T47D (cell line): ENCODE results near the gene ZFP2.
A peak's percentile ranks its signal among the peaks of the same experiment; 100 is the strongest.

Experiments
- DNase-seq, 2 experiments: peaks; one replicate each; pipeline versions ENCODE4 v3.0.0 to v3.0.0-alpha.2; 2011 to 2012; ENCODE audit warnings: low read depth in 1 of 2, low spot score in 1 of 2
- JUND ChIP-seq: IDR thresholded peaks from 2 replicates; pipeline ENCODE4 v1.6.1; 2012; ENCODE audit warnings: low read depth
- in situ Hi-C: cut with HindIII; loops from 2 replicates; pipeline ENCODE4 v1.10.0; 2016; ENCODE audit warnings: low sequenced_read_pairs, low pct_unique_long_range_greater_than_20kb

The ZFP2 gene

DNA sequence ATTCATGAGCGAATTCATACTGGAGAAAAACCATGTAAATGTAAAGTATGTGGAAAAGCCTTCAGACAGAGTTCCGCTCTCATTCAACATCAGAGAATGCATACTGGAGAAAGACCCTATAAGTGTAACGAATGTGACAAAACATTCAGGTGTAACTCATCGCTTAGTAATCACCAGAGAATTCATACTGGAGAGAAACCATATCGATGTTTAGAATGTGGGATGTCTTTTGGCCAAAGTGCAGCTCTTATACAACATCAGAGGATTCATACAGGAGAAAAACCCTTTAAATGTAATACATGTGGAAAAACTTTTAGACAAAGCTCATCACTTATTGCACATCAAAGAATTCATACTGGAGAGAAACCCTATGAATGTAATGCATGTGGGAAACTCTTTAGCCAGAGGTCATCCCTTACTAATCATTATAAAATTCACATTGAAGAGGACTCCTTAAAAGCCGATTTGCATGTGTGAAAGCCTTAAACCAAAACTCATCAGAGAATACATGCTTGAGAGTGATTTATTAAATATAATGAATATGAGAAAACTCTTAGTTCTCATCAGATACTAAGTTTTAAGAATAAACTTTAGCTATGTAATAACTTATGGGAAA, 11.8 kb upstream of the ZFP2 start:
- TF ChIP-seq JUND: no peak
- DNase-seq: no peak
- in situ Hi-C loops: no loop called here

DNA sequence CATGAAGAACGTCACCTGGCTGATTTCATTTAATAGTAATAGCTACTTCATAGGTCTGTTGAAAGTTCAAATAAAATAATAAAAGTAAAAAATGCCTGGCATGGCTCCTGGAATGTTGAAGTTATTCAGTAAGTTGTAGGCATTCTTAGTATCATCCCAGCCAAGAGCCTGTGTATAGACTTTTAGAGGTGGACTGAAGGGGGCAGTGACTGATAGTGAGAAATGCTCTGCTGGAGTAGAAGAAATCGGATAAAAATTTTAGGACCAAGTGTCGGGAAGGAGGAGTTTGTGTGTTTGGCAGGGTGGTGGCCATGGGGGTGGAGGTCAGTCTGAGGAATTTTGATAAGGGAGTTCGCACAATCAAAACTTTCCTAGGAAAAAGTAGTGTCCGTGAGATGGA, 3.6 kb downstream of the ZFP2 start:
- DNase-seq: no peak
- TF ChIP-seq JUND: no peak
- in situ Hi-C loops: no loop called here

DNA sequence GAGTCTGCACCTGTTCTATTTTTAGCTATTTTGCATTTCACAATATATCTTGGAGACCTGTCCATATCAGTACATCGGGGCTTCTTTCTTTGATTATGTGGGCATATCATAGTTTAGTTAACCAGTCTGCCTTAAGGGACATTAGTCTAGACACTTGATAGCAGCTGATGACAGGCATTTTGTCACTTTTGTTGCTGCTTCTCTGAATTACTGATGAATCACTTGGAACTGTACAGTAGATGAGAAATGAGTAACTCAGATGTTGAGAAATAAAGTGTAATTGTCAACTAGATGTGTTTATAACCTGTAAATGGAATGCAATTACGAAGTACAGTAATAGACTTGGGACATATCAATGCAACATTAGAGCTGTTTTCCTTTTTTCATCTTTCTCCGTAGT, 7.1 kb downstream of the ZFP2 start:
- no peak for TF ChIP-seq JUND
- in situ Hi-C loops: no loop called here
- DNase-seq: no peak

DNA sequence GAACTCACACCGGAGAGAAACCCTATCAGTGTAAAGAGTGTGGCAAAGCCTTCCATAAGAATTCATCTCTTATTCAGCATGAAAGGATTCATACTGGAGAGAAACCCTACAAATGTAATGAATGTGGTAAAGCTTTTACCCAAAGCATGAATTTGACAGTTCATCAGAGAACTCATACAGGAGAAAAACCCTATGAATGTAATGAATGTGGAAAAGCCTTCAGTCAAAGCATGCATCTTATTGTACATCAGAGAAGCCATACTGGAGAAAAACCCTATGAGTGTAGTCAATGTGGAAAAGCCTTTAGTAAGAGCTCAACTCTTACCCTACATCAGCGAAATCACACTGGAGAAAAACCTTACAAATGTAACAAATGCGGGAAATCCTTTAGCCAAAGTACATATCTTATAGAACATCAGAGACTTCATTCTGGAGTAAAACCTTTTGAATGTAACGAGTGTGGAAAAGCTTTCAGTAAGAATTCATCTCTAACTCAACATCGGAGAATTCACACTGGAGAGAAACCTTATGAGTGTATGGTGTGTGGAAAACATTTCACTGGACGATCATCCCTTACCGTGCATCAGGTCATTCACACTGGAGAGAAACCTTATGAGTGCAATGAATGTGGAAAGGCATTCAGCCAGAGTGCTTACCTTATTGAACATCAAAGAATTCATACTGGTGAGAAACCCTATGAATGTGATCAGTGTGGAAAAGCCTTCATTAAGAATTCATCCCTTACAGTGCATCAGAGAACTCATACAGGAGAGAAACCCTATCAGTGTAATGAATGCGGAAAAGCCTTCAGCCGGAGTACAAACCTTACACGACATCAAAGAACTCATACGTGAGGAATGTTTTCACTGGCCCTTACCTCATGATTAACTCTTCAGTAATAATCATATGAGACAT, 36.4 kb downstream of the ZFP2 start:
- peak in 1 of 2 experiments; percentile 12 for DNase-seq
- in situ Hi-C loops: no loop called here

DNA sequence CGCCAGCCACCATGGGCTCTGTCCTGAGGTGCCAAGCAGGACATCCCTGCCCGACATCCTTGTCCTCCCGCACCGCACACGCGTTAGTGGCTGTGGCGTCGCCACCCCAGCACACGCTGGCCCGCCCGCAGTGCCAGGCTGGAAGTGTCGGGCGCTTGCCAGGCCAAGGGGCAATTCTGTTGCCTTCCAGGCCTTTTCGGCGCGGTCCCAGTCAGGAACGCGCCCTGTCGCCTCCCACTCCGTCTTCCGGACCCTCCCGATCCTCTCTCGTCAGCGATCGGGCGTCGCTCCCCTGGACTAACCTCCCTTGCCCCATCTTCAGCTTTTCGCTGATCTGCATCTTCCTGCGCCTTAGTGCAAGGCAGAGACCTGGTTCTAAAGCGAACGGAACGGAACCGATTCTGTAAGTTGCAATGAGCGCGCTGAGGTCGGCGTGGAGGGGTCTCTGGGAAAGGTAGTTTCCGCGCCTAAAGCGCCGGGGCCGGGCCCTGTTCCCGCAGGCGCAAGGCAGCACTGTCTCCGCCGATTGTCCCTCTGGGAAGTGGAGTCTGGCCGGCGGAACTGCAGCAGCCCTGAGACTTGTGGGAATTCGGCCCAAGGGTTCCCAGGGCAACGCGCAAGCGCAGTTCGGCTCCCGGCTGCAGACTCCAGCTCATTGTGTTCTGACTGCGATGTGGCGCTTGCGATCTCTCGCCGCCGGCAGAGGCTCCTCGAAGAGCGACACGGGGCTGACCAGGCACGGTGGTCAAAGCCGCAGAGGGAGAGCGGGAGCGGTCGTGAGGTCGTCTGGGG, 45.1 kb downstream of the ZFP2 start, which contains the start of gene ZNF454:
TSS of gene ZNF454 (plus strand) at position 630 of the 792 bp plus-strand sequence. CDS start 1,594 bp downstream, outside the sequence.
- TF ChIP-seq JUND: no peak
- peak; percentile 39 to 65 for DNase-seq
- in situ Hi-C loops: no loop called here

More for the DNA sequence above, 36.4 kb downstream of the ZFP2 start:
- no peak for TF ChIP-seq JUND

DNA sequence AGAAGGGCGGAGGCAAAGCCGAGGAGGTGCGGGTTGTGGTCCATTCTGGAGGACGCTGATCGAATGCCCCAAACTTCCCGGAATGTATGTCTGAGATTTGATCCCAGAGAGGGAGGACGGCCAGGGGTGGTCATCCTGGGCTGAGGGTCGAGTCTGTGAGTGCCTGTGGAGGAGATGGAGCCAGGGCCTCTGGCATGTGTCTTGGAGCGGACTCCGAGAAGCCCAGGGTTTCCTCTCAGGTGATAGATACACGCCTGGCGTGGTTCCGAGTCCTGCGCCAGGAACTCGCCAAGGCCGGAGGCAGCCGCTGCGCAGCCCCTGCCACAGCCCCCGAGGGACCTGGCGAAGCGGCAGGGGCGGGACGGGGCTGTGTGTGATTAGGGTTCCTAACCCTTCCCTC, 45.6 kb downstream of the ZFP2 start:
- no peak for DNase-seq
- in situ Hi-C loops: no loop called here
- no peak for TF ChIP-seq JUND

DNA sequence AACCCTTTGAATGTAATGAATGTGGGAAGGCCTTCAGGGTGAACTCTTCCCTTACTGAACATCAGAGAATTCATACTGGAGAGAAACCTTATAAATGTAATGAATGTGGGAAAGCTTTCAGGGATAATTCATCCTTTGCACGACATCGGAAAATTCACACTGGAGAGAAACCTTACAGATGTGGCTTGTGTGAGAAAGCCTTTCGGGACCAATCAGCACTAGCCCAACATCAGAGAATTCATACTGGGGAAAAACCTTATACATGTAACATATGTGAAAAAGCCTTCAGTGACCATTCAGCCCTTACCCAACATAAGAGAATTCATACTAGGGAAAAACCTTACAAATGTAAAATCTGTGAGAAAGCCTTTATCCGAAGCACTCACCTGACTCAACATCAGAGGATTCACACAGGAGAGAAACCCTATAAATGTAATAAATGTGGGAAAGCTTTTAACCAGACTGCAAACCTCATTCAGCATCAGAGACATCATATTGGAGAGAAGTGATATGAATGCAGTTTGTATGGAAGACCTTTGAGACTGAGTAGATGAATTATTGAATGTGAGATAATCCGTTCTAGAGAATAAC, 69.8 kb downstream of the ZFP2 start:
- in situ Hi-C loops: no loop called here
- DNase-seq: no peak
- no peak for TF ChIP-seq JUND

DNA sequence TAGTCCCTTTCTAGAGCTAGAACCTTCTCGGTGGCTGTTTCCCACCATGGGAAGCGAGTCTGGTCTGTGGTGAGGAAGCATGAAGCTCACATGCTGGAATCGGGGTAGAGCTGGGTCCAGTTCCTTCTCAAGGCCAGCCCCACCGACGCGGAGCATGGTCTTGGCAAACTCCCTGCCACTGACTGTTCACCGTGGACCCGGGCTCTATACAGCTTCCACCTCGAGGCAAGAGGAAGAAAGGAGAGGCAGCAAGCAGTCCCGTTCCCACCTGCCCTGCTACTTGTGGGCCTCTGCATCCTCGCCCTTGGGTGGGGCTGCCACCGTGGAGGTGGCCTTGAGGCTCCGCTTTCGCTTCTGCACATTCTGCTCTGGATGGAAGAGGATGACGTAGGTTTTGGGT, 85.7 kb downstream of the ZFP2 start:
- no peak for DNase-seq
- TF ChIP-seq JUND: no peak
- in situ Hi-C loops: no loop called here
